NCI-H510A (cell line): ENCODE measurements around the gene SH3BP5L.

Experiments used
- DNase-seq: peaks from one replicate; lab custom pipeline; 2025; lab: John Stamatoyannopoulos, UW

Gene SH3BP5L

GRCh38 chr1:248825573-248825908 is 174 bp downstream of the SH3BP5L start:
- DNase-seq = no peak

GRCh38 chr1:248825136-248825535 is 579 bp downstream of the SH3BP5L start:
- no peak for DNase-seq

GRCh38 chr1:248824701-248825100 is 1.0 kb downstream of the SH3BP5L start:
- DNase-seq = no peak

- DNase-seq = no peak
Measured at GRCh38 chr1:248824301-248824700, 1.4 kb downstream of the SH3BP5L start.

- DNase-seq = no peak
Measured at GRCh38 chr1:248823517-248824001, 2.2 kb downstream of the SH3BP5L start.

GRCh38 chr1:248822148-248823032 is 3.3 kb downstream of the SH3BP5L start:
- no peak for DNase-seq

GRCh38 chr1:248821641-248822040 is 4.1 kb downstream of the SH3BP5L start:
- DNase-seq = no peak

- DNase-seq = no peak
Measured at GRCh38 chr1:248821101-248821500, 4.6 kb downstream of the SH3BP5L start.

- no peak for DNase-seq
Measured at GRCh38 chr1:248820041-248820585, 5.6 kb downstream of the SH3BP5L start.

GRCh38 chr1:248818505-248819374 is 7.0 kb downstream of the SH3BP5L start:
- DNase-seq = no peak

GRCh38 chr1:248817065-248817464 is 8.7 kb downstream of the SH3BP5L start:
- DNase-seq = no peak

GRCh38 chr1:248816042-248816851 is 9.5 kb downstream of the SH3BP5L start:
- DNase-seq = no peak

GRCh38 chr1:248815407-248816034 is 10.2 kb downstream of the SH3BP5L start:
- DNase-seq = no peak

- DNase-seq = no peak
Measured at GRCh38 chr1:248814351-248814750, 11.4 kb downstream of the SH3BP5L start.

GRCh38 chr1:248813546-248813945 is 12.2 kb downstream of the SH3BP5L start:
- no peak for DNase-seq

GRCh38 chr1:248812736-248813425 is 12.8 kb downstream of the SH3BP5L start:
- no peak for DNase-seq

- DNase-seq = no peak
Measured at GRCh38 chr1:248811514-248812490, 13.9 kb downstream of the SH3BP5L start.

- DNase-seq = no peak
Measured at GRCh38 chr1:248810727-248811513, 14.8 kb downstream of the SH3BP5L start.
